GM18907 (cell line): ENCODE data around the gene PSEN2.
"Not testable (repeated sequence)": the region's sequence is repeated elsewhere in the genome, so short reads cannot be mapped to it uniquely, and the experiment has no call there.

Source experiments
- ATAC-seq: cut with Tn5 transposase; IDR thresholded peaks from one replicate; pipeline ENCODE4 v1.9.1; 2021; ENCODE audit warnings: mild to moderate bottlenecking, moderate library complexity; ENCODE audit not compliant: unreplicated experiment

The PSEN2 gene

GRCh38 chr1:226908913-226909312 is 38.5 kb downstream of the PSEN2 start:
- no peak for ATAC-seq

GRCh38 chr1:226912587-226913176 is 42.3 kb downstream of the PSEN2 start:
- ATAC-seq: peak; percentile 66

- peak; percentile 6 for ATAC-seq
Observed at GRCh38 chr1:226915672-226915995, 45.2 kb downstream of the PSEN2 start.

GRCh38 chr1:226916497-226916896 is 46.1 kb downstream of the PSEN2 start:
- no peak for ATAC-seq

- ATAC-seq: no peak
Observed at GRCh38 chr1:226919587-226919986, 49.2 kb downstream of the PSEN2 start.

GRCh38 chr1:226919995-226920394 is 49.6 kb downstream of the PSEN2 start:
- ATAC-seq: no peak

GRCh38 chr1:226920446-226920894 is 50.1 kb downstream of the PSEN2 start:
- ATAC-seq: no peak

- no peak for ATAC-seq
Observed at GRCh38 chr1:226921504-226921903, 51.1 kb downstream of the PSEN2 start.

GRCh38 chr1:226929260-226930111 is 59.1 kb downstream of the PSEN2 start:
- ATAC-seq: not testable (repeated sequence)

GRCh38 chr1:226934483-226935237 is 64.2 kb downstream of the PSEN2 start:
- no peak for ATAC-seq

- no peak for ATAC-seq
Observed at GRCh38 chr1:226937940-226938725, 67.7 kb downstream of the PSEN2 start.

- ATAC-seq: no peak
Observed at GRCh38 chr1:226938903-226939437, 68.6 kb downstream of the PSEN2 start.

- ATAC-seq: peak; percentile 51
Observed at GRCh38 chr1:226939438-226940028, 69.1 kb downstream of the PSEN2 start.

GRCh38 chr1:226940029-226940805 is 69.8 kb downstream of the PSEN2 start, which contains the start of gene COQ8A:
Gene COQ8A (plus strand): TSS chr1:226940294. CDS start chr1:226961386, 21,092 bp downstream.
- peak; percentile 97 for ATAC-seq

GRCh38 chr1:226940806-226941067 is 70.3 kb downstream of the PSEN2 start:
- ATAC-seq: no peak

GRCh38 chr1:226942392-226942791 is 72.0 kb downstream of the PSEN2 start:
- no peak for ATAC-seq

- no peak for ATAC-seq
Observed at GRCh38 chr1:226943156-226943555, 72.7 kb downstream of the PSEN2 start.

- ATAC-seq: no peak
Observed at GRCh38 chr1:226943927-226944326, 73.5 kb downstream of the PSEN2 start.

GRCh38 chr1:226945106-226945857 is 74.9 kb downstream of the PSEN2 start:
- ATAC-seq: no peak
